Fibroblast of skin of right biceps (primary cell): ENCODE results near the gene NUTM1.
A peak's percentile ranks its signal among the peaks of the same experiment; 100 is the strongest.
"Not testable (repeated sequence)": the region's sequence is repeated elsewhere in the genome, so short reads cannot be mapped to it uniquely, and the experiment has no call there.

Source experiments
- DNase-seq: peaks from one replicate; pipeline ENCODE4 v3.0.0-alpha.2; 2013

NUTM1 gene

DNA sequence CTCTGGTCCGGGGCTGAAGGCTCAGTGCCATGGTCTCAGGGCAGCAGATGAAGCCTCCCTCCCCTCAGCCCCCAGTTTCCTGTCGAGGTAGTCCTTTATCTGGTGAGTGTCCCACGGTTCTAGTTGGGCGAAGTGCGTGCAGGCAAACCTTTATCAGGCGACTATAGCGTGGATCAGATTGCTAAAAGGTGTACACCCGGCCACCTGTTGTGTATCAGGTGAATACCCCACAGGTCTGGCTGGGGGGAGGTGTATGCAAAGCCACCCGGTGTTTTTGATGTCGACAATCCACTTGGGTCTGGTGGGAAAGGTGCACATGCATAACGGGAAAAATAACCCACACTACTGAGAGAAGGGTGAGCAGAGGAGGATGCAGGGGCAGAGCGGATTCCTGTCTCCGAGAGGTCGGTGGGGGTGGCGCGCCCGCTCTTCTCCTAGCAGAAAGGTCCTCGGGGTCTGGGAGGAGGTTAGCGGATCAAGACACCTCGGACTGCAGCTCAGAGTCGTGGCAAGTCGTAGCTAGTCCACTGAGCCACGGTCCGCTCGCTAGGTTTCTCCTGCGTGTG lies 6.0 kb upstream of the NUTM1 start:
- DNase-seq, result no peak

DNA sequence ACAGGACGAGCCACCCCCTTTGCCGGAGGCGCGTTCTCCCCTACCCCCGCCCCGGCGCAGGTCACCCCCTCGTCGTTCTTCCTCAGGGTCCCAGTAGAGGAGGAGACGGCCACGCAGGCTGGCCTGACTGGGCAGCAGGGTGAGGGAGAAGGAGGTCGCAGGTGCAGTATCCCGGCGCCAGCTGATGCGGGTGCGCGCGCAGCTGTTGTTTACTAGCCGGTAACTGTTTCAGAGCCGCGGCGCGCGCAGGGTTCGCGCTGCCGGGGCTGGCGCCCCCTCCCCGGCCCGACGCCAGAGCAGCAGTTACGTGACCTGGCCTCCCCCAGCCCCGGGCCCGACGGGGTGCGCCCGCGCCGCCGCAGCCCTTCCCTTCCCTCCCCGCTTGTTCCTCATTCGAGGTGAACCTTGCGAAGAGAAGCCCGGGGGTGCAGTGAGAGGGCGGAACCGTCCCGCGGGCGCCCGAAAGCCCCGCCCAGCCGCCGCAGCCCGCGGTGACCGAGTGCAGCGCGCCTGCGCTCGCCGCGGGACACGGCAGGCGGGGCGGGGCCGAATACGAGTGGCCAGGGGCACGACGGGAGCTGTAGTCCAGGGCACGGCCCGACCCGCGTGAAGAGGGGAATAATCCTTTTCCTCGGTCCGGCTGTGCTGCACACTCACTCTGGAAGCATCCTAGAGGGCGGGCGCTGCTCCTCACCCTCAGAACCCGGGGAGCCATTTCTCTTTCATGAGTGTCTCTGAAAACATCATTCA lies 5.4 kb upstream of the NUTM1 start, which contains the start of gene SLC12A6:
Gene SLC12A6, minus strand, starts transcription at position 225 of the 750 bp plus-strand sequence. CDS start 1,101 bp downstream, outside the sequence.
- DNase-seq, result peak; percentile 94

DNA sequence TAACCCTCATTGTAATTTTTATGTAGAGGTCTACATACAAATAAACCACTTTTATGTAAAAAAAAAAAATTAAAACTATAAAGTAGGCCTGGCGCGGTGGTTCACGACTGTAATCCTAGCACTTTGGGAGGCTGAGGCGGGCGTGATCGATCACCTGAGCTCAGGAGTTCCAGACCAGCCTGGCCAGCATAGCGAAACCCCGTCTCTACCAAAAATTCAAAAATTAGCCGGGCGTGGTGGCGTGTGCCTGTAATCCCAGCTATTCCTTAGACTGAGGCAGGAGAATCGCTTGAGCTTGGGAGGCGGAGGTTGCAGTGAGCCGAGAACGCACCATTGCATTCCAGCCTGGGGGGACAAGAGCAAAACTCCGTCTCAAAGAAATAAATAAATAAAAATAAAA lies 4.8 kb upstream of the NUTM1 start:
- DNase-seq, result no peak

DNA sequence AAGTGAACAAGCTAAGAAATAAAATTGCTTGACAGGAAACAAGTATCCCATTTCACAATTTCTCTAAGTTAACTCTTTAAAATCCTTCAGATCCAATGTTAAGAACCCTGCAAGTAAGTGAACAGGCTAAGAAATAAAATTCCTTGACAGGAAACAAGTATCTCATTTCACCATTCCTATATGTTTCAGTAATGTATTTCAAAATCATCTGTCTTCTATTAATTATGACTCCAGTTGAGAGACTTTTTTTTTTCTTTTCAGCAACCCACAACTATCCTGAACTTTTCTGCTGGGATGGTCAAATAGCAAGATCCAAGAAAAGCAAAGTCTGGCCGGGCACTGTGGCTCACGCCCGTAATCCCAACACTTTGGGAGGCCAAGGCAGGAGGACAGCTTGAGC lies 3.2 kb upstream of the NUTM1 start:
- DNase-seq, result peak; percentile 25

DNA sequence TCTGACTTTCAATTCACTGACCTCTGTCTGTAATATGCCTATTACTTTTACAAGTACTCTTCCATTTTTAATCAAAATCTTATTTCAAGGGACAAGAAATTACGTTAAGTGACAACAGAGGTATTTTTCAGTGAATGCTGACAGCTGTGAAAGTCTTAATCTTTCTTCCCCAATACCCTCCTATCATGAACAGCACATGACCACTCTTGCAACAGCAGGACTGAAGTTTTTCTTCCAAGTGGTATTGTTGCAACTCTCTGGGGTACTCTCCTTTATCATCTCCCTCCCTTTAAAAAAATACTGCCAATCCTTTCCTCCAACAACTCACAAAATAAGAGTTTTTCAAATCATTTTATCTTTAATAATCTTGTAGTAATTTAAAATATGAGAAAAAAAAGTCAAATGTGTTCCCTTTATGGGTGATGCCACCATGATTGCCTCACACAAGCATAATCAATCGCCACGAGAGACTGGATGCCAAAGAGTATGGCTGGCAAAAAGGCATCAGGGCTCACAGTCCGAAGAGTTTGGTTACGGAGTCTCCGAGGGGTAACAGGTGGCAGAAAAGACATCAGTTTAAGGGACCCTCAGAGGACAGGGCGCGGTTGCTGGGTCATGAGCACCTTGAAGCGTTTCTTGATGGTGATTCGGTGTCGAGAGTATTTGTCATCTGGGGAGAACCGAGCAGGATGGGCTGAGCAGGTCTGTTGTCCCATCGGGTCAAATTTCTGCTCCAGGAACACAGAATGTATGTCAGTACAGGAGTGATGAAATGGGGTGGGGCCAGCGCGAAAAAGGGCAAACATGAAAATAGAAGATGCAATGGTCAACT lies 1.5 kb upstream of the NUTM1 start:
- no peak for DNase-seq

DNA sequence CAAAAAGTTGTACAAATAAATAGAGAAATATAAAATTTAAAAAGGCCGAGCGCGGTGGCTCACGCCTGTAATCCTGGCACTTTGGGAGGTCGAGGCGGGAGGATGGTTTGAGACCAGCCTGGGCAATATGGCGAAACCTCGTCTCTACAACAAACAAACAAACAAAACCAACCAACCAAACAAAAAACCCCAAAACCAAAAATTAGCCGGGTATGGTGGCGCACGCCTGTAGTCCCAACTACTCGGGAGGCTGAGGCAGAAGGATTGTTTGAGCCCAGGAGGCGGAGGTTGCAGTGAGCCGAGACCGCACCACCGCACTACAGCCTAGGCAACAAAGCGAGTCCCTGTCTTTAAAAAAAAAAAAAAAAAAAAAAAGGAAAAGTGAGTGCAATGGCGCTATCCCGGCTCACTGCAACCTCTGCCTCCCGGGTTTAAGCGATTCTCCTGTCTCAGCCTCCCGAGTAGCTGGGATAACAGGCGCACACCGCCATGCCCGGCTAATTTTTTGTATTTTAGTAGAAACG lies 840 bp upstream of the NUTM1 start:
- not testable (repeated sequence) for DNase-seq

DNA sequence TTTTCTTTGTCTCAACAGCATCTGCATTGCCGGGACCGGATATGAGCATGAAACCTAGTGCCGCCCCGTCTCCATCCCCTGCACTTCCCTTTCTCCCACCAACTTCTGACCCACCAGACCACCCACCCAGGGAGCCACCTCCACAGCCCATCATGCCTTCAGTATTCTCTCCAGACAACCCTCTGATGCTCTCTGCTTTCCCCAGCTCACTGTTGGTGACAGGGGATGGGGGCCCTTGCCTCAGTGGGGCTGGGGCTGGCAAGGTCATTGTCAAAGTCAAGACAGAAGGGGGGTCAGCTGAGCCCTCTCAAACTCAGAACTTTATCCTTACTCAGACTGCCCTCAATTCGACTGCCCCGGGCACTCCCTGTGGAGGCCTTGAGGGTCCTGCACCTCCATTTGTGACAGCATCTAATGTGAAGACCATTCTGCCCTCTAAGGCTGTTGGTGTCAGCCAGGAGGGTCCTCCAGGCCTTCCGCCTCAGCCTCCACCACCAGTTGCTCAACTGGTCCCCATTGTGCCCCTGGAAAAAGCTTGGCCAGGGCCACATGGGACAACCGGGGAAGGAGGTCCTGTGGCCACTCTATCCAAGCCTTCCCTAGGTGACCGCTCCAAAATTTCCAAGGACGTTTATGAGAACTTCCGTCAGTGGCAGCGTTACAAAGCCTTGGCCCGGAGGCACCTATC lies 5.0 kb downstream of the NUTM1 start:
- DNase-seq, result no peak

DNA sequence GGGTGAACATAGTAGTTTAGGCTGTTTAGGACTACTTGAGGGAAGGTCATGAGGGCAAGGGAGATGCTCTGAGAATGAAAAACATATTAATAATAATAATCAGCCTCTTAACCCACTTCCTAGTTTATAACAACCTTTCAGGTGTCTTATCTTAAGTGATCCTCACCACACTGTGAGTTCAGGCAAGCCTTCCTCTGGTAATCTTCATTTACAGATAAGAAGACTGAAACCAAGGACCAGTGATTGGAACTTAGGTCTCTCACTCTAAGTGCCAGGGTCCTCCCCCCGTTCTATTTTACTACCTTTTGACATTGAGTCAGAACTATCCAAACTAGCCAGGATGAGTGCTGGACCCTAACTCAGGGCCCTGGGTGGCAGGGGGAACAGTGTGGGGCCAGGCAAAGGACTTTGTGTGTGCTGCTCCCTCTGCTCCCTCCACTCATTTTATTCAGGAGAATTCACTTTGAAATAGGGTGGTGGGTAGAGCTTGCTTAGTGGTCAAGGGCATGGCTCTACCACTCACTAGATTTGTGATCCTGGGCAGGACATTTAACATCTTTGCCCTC lies 5.7 kb downstream of the NUTM1 start:
- no peak for DNase-seq

DNA sequence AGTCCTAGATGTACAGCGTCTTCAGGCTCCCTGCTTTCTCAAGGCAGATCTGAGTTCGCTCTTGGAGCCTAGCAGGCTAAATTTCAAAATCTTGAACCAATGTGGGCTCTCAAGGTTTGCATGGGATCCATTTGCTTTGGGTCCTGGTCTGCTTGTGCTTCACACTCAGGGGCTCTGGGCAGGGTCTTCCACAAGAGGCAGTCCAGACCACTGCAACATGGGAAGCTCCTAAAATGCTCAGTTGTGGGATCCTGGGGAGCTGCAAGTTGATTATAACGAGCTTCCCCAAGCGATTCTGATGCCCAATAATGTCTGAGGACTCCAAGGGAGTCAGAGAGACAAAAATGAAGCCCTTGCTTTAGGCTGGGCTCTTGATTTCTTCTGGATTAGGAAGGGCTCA lies 6.7 kb downstream of the NUTM1 start:
- DNase-seq, result no peak

DNA sequence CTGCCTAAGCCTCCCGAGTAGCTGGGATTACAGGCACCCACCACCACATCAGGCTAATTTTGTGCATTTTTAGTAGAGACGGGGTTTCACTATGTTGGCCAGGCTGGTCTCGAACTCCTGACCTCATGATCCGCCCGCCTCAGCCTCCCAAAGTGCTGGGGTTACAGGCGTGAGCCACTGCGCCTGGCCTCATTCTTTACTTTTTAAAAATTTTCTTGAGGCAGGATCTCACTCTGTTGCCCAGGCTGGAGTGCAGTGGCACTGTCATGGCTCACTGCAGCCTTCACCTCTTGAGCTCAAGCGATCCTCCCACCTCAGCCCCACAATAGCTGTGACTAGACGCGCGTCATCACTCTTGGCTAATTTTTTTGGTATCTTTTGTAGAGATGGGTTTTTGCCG lies 9.9 kb downstream of the NUTM1 start:
- not testable (repeated sequence) for DNase-seq

DNA sequence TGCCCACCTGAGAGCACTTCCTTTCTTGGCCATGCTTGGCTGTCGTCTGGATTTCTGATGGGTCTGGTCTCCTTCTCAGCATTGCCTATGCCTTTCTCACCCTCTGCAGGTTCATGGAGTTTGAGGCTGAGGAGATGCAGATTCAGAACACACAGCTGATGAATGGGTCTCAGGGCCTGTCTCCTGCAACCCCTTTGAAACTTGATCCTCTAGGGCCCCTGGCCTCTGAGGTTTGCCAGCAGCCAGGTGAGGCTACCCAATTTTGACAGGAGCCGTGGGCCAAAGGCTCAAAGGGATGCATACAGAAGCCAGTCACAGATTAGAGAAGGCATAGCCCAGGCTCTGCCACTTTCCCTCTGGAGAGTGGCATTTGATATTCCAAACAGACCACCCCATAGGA lies 10.5 kb downstream of the NUTM1 start:
- no peak for DNase-seq

DNA sequence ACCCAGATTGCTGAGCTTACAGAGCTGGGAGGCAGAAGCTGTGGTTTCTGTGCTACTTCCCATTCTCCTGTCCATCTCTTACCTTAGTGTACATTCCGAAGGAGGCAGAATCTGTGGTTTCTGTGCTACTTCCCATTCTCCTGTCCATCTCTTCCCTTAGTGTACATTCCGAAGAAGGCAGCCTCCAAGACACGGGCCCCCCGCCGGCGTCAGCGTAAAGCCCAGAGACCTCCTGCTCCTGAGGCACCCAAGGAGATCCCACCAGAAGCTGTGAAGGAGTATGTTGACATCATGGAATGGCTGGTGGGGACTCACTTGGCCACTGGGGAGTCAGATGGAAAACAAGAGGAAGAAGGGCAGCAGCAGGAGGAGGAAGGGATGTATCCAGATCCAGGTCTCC lies 11.2 kb downstream of the NUTM1 start:
- DNase-seq, result no peak

DNA sequence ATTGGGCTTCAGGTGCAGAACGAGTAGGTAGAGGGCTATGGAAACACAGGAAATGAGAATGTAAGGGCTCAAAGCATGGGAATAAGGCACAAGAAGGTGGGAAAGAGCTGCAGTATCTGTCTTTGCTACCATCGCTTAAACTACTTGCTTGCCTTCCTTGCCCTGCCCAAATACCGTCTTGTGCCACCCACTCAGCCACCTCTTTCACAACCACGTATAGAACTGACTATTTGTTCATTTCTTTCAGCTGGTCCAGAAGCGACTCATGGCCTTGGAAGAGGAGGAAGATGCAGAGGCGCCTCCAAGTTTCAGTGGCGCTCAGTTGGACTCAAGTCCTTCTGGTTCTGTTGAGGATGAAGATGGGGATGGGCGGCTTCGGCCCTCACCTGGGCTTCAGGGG lies 12.1 kb downstream of the NUTM1 start:
- no peak for DNase-seq

DNA sequence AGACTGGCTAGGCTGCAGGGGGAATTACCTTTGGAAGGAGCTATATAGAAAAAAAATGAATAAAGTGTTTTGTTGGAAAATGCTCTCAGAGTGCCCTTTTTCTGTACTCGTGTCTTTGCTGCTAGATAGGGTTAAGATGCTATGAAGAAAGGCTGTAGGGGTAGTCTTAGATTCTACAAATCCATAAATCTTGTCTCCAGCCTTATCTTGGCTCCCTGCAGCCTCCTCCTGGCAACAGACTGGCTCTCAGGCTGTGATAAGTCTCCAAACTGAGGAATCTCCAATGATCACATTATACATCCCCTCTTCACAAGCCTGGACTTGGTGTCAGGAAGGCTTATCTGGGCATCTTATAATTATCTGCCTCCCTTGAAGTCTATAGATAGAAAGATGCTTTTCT lies 14.5 kb downstream of the NUTM1 start:
- DNase-seq, result no peak

DNA sequence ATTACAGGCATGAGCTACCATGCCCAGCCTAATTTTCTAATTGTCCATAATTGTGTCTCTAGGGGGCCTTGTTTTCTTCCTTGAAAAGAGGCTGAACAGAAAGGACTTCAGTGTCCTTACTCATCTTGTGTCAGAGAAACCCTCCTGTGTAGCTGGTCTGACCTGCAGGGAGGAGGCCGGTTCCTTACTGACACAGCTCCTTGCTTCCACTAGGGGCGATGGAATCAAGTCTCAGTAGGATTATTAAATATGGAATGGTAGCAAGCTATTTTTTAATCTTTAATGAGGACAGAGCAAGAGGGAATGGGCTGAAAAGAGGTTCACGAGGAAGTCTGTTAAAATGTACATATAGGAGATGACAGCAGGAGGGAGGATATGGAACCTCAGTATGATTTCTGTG lies 15.3 kb downstream of the NUTM1 start:
- DNase-seq, result no peak

DNA sequence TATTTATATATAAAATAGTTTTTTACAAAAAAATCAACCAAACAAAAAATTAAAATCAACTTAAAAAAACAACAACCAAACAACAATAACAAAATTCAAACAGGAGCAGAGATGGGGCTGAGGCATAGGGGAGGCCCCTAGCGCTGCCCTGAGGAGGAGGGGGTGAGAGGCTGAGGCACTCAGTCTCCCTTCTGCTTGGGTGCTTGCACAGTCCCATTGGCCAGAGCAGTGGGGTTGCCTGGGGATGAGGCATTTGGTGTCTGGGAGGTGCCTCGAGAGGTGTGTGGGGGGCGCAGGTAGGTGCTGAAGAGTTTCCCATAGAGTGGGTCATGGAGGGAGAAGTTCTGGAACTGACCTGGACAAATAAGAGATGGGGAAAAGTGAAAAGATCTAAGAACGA lies 15.8 kb downstream of the NUTM1 start:
- DNase-seq, result no peak

DNA sequence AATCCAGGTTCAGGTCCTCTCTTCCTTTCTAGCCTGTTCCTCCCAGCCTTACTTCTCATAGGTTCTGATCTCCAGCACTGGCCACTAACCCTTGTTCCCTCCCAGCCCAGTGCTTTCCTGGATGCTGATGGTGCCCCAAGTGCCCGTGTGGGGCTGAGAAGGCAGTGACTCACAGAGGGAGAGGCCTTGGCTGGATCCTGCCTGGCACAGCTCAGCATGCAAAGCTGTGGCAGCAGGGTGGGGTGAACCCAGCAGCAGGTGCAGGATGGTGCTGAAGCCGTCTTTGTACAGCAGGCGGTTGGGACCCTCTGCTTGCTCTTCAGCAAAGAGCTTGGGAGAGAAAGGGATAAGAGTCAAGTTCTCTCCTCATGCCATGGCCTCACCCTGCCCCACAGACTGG lies 16.3 kb downstream of the NUTM1 start:
- no peak for DNase-seq

DNA sequence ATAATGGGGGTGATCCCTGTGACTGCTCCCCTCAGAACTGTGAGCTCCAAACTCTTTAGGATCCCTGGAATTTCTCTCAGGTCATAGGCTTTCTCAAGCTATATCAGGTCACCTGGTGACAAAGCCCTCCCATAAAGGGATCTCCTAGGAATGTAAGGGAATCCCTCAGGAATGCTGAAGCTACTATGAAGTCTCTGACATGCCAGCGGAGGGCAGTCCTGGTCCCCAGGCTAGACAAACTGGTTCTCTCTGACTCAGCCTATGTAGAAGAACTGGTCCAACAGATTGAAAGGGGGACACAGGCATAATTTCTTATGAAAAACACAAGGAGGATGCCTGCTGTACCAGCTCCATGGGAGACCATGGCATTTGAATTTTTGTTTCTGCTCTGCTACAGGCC lies 17.2 kb downstream of the NUTM1 start:
- DNase-seq, result no peak

DNA sequence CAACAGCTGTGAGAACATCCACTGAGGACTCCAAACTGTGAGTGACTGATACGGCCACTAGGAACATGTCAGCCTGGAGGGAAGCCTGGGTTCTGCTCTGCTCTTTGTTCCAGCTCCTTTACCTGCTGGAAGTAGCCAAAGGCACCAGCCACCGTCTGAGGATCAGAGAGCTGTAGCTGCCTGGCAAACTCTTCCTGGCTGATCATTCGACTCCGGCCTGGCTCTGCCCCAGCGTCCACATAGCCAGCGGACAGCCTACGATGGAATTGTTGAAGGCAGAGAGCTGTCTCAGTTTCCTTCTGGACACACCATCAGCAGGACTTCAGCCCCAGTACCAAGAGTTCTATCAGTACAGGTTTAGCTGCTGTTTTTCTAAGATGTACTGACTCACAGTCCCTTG lies 18.2 kb downstream of the NUTM1 start:
- DNase-seq, result no peak

DNA sequence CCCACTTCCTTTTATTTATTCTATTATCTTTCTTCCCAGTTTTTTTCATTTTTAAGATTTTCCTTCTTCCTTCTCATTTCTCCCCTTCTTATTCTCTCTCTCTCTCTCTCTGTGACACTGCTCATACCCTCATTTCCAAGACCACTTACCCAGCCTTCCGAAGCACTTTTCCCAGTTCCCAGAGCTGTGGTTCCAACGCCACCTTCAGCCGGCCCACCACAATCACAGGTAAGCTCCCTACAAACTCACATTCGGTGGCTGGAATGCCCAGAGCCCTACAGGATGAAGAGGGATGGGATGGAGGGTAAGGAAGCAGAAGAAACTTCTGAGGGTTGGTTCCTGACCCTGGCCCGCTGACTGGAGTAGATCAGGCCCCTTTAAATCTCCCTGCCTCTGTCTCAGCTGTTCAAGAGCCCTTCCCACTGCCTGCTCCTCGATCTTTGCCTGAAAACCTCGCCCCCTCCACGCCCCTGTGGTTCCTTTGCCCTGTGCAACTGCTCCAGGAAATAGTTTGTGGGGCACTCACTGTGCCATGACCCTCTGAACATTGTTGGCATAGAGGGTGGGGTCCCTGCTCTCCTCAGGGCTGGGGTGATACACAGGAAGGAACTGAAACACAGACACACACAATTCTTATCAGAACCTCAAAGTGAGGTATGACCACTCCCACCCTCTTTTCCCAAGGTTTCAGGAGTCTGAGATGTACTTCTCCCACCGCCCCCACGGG lies 19.1 kb downstream of the NUTM1 start:
- DNase-seq, result no peak

DNA sequence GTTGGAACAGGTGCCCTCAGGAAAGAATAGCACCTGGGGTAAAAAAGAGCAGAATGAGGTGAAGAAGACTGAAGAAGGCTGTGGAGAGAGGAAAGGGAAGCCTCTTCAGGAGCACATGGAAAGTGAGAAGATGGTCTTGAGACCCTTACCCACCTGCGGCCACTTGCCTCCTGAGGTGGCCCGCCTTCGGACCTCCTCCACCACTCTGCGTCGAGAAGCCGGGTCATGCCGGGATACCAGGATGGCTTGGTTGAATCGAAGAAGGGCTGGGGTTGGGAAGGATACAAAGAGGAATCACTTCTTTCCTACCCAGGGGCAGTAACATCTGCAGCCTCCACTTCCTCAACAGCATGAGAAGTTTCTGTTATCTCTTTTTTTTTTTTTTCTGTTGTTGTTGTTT lies 20.9 kb downstream of the NUTM1 start:
- DNase-seq, result no peak
